HEK293 (cell line): ENCODE results near the gene INTS6.
A peak's percentile ranks its signal among the peaks of the same experiment; 100 is the strongest.

Experiments
- CTCF ChIA-PET: fragments of 350-600 bp; formaldehyde crosslinking; extraction: SDS; loops from one replicate; lab custom pipeline; 2021; ENCODE audit warnings: antibody characterized with exemption; lab: Yijun Ruan, JAX
- POLR2A ChIA-PET: fragments of 300-600 bp; formaldehyde crosslinking; extraction: SDS; loops from one replicate; lab custom pipeline; 2020; ENCODE audit warnings: antibody characterized with exemption, inconsistent platforms; lab: Yijun Ruan, JAX
- H3K27ac ChIP-seq: fragments of 200-500 bp; sonication (Bioruptor generic); 2 replicates; pipeline ENCODE4 v1.5.1; 2014; ENCODE audit warnings: low read depth, low read length, control low read depth, inconsistent platforms; ENCODE audit errors: extremely low read depth
- H3K36me3 ChIP-seq, 2 experiments: fragments of 200-500 bp in 1 of 2; sonication (Bioruptor generic) in 1 of 2; 1 replicate in 1 of 2; 2 replicates in 1 of 2; pipeline ENCODE4 v1.5.1; 2014 to 2017; ENCODE audit warnings: inconsistent platforms in 2 of 2, low read length in 2 of 2; ENCODE audit not compliant: control insufficient read depth in 2 of 2, insufficient read depth in 1 of 2
- H3K4me1 ChIP-seq: fragments of 200-500 bp; sonication (Bioruptor generic); 2 replicates; pipeline ENCODE4 v1.5.1; 2014; ENCODE audit warnings: mild to moderate bottlenecking, low read length, inconsistent platforms; ENCODE audit not compliant: control insufficient read depth, insufficient read depth
- H3K4me3 ChIP-seq: 2 replicates; pipeline ENCODE4 v1.5.1; 2011; ENCODE audit warnings: low read depth, mild to moderate bottlenecking, control low read depth, low read length, moderate library complexity
- H3K9me3 ChIP-seq: fragments of 200-500 bp; sonication (Bioruptor generic); 2 replicates; pipeline ENCODE4 v1.5.1; 2014; ENCODE audit warnings: low read depth, low read length, inconsistent platforms; ENCODE audit not compliant: control insufficient read depth, insufficient read depth
- EGR2 ChIP-seq: fragments of 450-650 bp; formaldehyde crosslinking; IDR thresholded peaks from 2 replicates; pipeline ENCODE4 v1.5.1; 2016; ENCODE audit warnings: low read depth, missing biosample characterization, missing genetic modification characterization
- MZF1 ChIP-seq: fragments of 450-650 bp; formaldehyde crosslinking; IDR thresholded peaks from 2 replicates; pipeline ENCODE4 v1.5.1; 2017; ENCODE audit warnings: missing biosample characterization, missing genetic modification characterization, borderline replicate concordance
- ZNF16 ChIP-seq: fragments of 450-650 bp; formaldehyde crosslinking; IDR thresholded peaks from 2 replicates; pipeline ENCODE4 v1.5.1; 2016; ENCODE audit warnings: low read depth, missing biosample characterization, missing genetic modification characterization
- ZNF26 ChIP-seq: fragments of 450-650 bp; formaldehyde crosslinking; IDR thresholded peaks from 2 replicates; pipeline ENCODE4 v1.5.1; 2016; ENCODE audit warnings: missing biosample characterization, missing genetic modification characterization
- ZNF335 ChIP-seq: fragments of 450-650 bp; formaldehyde crosslinking; conservative IDR thresholded peaks from 2 replicates; pipeline ENCODE4 v1.5.1; 2016; ENCODE audit warnings: missing biosample characterization, missing genetic modification characterization
- ZNF391 ChIP-seq: fragments of 450-650 bp; formaldehyde crosslinking; IDR thresholded peaks from 2 replicates; pipeline ENCODE4 v1.5.1; 2016; ENCODE audit warnings: low read depth, missing biosample characterization, missing genetic modification characterization, borderline replicate concordance
- ZNF561 ChIP-seq: fragments of 450-650 bp; IDR thresholded peaks from 2 replicates; pipeline ENCODE4 v1.5.1; 2018; ENCODE audit warnings: missing biosample characterization, missing genetic modification characterization, borderline replicate concordance
- ZNF623 ChIP-seq: fragments of 450-650 bp; formaldehyde crosslinking; IDR thresholded peaks from 2 replicates; pipeline ENCODE4 v1.5.1; 2016; ENCODE audit warnings: missing biosample characterization, missing genetic modification characterization
- ZNF624 ChIP-seq: fragments of 450-650 bp; formaldehyde crosslinking; IDR thresholded peaks from 2 replicates; pipeline ENCODE4 v1.5.1; 2017; ENCODE audit warnings: missing biosample characterization, missing genetic modification characterization
- ZNF792 ChIP-seq: fragments of 450-650 bp; formaldehyde crosslinking; IDR thresholded peaks from 2 replicates; pipeline ENCODE4 v1.5.1; 2016; ENCODE audit warnings: missing biosample characterization, missing genetic modification characterization
- TF ChIP-seq, protein P1 (sequence below): fragments of 450-650 bp; formaldehyde crosslinking; IDR thresholded peaks from 2 replicates; pipeline ENCODE4 v1.5.1; 2017; ENCODE audit warnings: missing biosample characterization, mild to moderate bottlenecking, missing genetic modification characterization, moderate library complexity
- TF ChIP-seq, protein P2 (sequence below): fragments of 450-650 bp; formaldehyde crosslinking; IDR thresholded peaks from 2 replicates; pipeline ENCODE4 v1.5.1; 2016; ENCODE audit warnings: missing biosample characterization, missing genetic modification characterization

Gene INTS6

GRCh38 chr13:51457086-51457815 lies 4.4 kb upstream of the INTS6 start:
- Histone ChIP-seq H3K27ac (no peak overlapping the region), H3K36me3 (peaks cover 0 to 16% of the 10 kb centered on the region in 2 experiments; a peak in 1 of 3 replicates), H3K9me3 (no peaks in the 10 kb centered on the region), H3K4me3 (no peak overlapping the region), H3K4me1 (no peaks in the 10 kb centered on the region)
- ChIA-PET POLR2A (no interaction called here), CTCF (no interaction called here)
- TF ChIP-seq ZNF26 (tag by site-specific recombination), result no peak

GRCh38 chr13:51456510-51456909 lies 3.7 kb upstream of the INTS6 start:
- Histone ChIP-seq H3K4me3 (no peak overlapping the region), H3K27ac (no peak overlapping the region), H3K9me3 (no peaks in the 10 kb centered on the region), H3K4me1 (no peaks in the 10 kb centered on the region), H3K36me3 (peaks cover 0 to 16% of the 10 kb centered on the region in 2 experiments; a peak in 1 of 3 replicates)
- ChIA-PET POLR2A (no interaction called here), CTCF (no interaction called here)
- TF ChIP-seq ZNF623 (no peak), ZNF16 (no peak), ZNF391 (tag by site-specific recombination) (no peak), ZNF624 (tag by site-specific recombination) (no peak)
- TF ChIP-seq, protein P1, sequence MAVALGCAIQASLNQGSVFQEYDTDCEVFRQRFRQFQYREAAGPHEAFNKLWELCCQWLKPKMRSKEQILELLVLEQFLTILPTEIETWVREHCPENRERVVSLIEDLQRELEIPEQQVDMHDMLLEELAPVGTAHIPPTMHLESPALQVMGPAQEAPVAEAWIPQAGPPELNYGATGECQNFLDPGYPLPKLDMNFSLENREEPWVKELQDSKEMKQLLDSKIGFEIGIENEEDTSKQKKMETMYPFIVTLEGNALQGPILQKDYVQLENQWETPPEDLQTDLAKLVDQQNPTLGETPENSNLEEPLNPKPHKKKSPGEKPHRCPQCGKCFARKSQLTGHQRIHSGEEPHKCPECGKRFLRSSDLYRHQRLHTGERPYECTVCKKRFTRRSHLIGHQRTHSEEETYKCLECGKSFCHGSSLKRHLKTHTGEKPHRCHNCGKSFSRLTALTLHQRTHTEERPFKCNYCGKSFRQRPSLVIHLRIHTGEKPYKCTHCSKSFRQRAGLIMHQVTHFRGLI, result no peak

DNA sequence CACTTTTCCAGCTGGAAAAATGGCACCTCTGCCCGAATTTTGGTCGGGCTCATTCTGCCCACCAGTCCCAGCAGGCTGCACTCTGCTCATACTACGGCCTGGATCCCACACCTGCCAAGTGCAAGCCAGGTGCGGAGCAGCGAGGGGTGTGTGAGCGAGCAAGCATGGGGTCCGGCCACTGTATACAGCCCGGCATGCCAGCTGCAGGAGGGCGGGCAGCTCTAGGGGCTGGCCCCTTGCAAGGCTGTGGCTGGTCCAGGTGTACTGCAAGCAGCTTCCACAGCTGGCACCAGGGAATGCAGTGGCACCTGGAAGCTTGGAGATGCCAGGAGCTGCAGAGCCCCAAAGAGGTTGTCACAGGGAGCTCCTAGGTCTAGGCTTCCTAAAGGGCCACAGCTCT lies 2.7 kb upstream of the INTS6 start:
- Histone ChIP-seq H3K9me3 (no peaks in the 10 kb centered on the region), H3K4me1 (no peaks in the 10 kb centered on the region), H3K36me3 (peaks cover 3 to 22% of the 10 kb centered on the region in 2 experiments; a peak in 2 of 3 replicates), H3K4me3 (no peak overlapping the region), H3K27ac (no peak overlapping the region)
- TF ChIP-seq MZF1 (no peak), EGR2 (no peak)
- ChIA-PET CTCF (interaction anchor here (0.6 kb wide), 1 partner anchor 9 kb away, joined by 4 read pairs; no protein-coding TSS in a partner anchor), POLR2A (interaction anchor here (0.6 kb wide), 2 partner anchors 21 to 96 kb away, joined by 3 to 5 read pairs; no protein-coding TSS in a partner anchor)

GRCh38 chr13:51453959-51454703 lies 1.3 kb upstream of the INTS6 start:
- CTCF ChIA-PET, result interaction anchor here (0.6 to 0.9 kb wide), 2 partner anchors 19 to 45 kb away, joined by 4 to 5 read pairs; no protein-coding TSS in a partner anchor

More at GRCh38 chr13:51453959-51454703, 1.3 kb upstream of the INTS6 start:
- TF ChIP-seq ZNF335 (tag by site-specific recombination), result peak; percentile 12; the same call in 1 of the 2 replicates
- TF ChIP-seq ZNF561 (tag by site-specific recombination), result no peak
- TF ChIP-seq ZNF792, result no peak
- TF ChIP-seq, protein P2, sequence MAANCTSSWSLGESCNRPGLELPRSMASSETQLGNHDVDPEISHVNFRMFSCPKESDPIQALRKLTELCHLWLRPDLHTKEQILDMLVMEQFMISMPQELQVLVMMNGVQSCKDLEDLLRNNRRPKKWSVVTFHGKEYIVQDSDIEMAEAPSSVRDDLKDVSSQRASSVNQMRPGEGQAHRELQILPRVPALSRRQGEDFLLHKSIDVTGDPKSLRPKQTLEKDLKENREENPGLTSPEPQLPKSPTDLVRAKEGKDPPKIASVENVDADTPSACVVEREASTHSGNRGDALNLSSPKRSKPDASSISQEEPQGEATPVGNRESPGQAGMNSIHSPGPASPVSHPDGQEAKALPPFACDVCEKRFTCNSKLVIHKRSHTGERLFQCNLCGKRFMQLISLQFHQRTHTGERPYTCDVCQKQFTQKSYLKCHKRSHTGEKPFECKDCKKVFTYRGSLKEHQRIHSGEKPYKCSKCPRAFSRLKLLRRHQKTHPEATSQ (tag by site-specific recombination), result no peak
- TF ChIP-seq ZNF391 (tag by site-specific recombination), result no peak
- H3K27ac ChIP-seq, result peak overlapping the region; percentile 93
- no peaks in the 10 kb centered on the region; the same call in 1 of the 2 replicates for H3K4me1 ChIP-seq
- peak overlapping the region; percentile 71 for H3K4me3 ChIP-seq
- H3K36me3 ChIP-seq, result peaks cover 10 to 36% of the 10 kb centered on the region in 2 experiments; a peak in 2 of 3 replicates
- no peaks in the 10 kb centered on the region for H3K9me3 ChIP-seq
- POLR2A ChIA-PET, result interaction anchor here (1.0 to 3.8 kb wide), 4 partner anchors 131 to 349 kb away, joined by 3 to 77 read pairs (median 16); partner anchors contain the start of gene WDFY2
